Sigmoid colon (tissue), 7 donors: ENCODE data around the gene TCIRG1. TPM values are rescaled to one million over a fixed set of nuclear protein-coding genes. Genes with fewer than 3 reads are reported as not detected.
"Not testable (repeated sequence)": the region's sequence is repeated elsewhere in the genome, so short reads cannot be mapped to it uniquely, and the experiment has no call there.

Experiments used
- DNase-seq: peaks from one replicate; pipeline ENCODE4 v3.0.0-alpha.2; 2019
- H3K27ac ChIP-seq, 4 donors: fragments of 200-600 bp; sonication (generic); one replicate each; pipeline ENCODE4 v1.5.1; 2016 to 2019; ENCODE audit warnings: mild to moderate bottlenecking in 1 of 4
- H3K27me3 ChIP-seq, 3 donors: fragments of 200-600 bp; sonication (generic); one replicate each; pipeline ENCODE4 v1.5.1; 2019; ENCODE audit warnings: mild to moderate bottlenecking in 1 of 3
- H3K36me3 ChIP-seq, 4 donors: fragments of 200-600 bp; sonication (generic); one replicate each; pipeline ENCODE4 v1.5.1; 2016 to 2019
- H3K4me1 ChIP-seq, 4 donors: fragments of 200-600 bp; sonication (generic); one replicate each; pipeline ENCODE4 v1.5.1; 2017 to 2019
- H3K4me3 ChIP-seq, 4 donors: fragments of 200-600 bp; sonication (generic); one replicate each; pipeline ENCODE4 v1.5.1; 2017 to 2019; ENCODE audit warnings: mild to moderate bottlenecking in 2 of 4, moderate library complexity in 1 of 4
- H3K9me3 ChIP-seq, 4 donors: fragments of 200-600 bp in 3 of 4; sonication (generic) in 3 of 4; one replicate each; pipeline versions ENCODE4 v1.5.1 to v1.6.1; 2013 to 2019
- EP300 ChIP-seq, 4 donors: sonication (generic); formaldehyde crosslinking; IDR thresholded peaks; one replicate each; pipeline ENCODE4 v1.6.1; 2017; ENCODE audit warnings: antibody characterized with exemption in 4 of 4
- POLR2A ChIP-seq, 2 donors: fragments of 450-650 bp; IDR thresholded peaks; one replicate each; pipeline ENCODE4 v1.6.1; 2016; ENCODE audit warnings: antibody characterized with exemption in 2 of 2, mild to moderate bottlenecking in 2 of 2, moderate library complexity in 2 of 2
- POLR2AphosphoS5 ChIP-seq, 4 donors: sonication (generic); formaldehyde crosslinking; IDR thresholded peaks; one replicate each; pipeline ENCODE4 v1.6.1; 2017; ENCODE audit warnings: antibody characterized with exemption in 4 of 4
- WGBS, 2 donors: extraction: QIAGEN DNeasy Blood & Tissue Kit; methylation state at CpG; one replicate each; pipeline ENCODE4 v1.1.7; 2013; 5-methylcytosine and 5-hydroxymethylcytosine counted together
- intact Hi-C: fragments of 100-400 bp; cut with DNase I; formaldehyde crosslinking; loops from one replicate; pipeline ENCODE4 v1.15.1; 2023
- polyA plus RNA-seq, 3 donors: library from polyadenylated mRNA; stranded (reverse); fragments of 200-250 nt; gene quantifications; one replicate each; pipeline ENCODE4 v1.2.3, GENCODE V29; 2013
- total RNA-seq, 4 donors: library from RNA; depleted of rRNA; stranded (reverse); fragments of >200 nt; gene quantifications; one replicate each; pipeline ENCODE4 v1.1.0, GENCODE V29; 2016
- TF ChIP-seq, protein P1 (sequence below), 4 experiments: fragments of 450-650 bp in 3 of 4; fragments of 200-600 bp in 1 of 4; IDR thresholded peaks; one replicate each; pipeline ENCODE4 v1.5.1; 2016 to 2019; ENCODE audit warnings: antibody characterized with exemption in 4 of 4, mild to moderate bottlenecking in 3 of 4, moderate library complexity in 2 of 4
- donor health status: healthy with polysubstance abuse.
- donor health status: Bipolar disorder and iron deficiency.
- donor health status: healthy.

The TCIRG1 gene
- total and polyA plus RNA-seq, 7 donors, result 15.0 to 276 (median 73.9) TPM

GRCh38 chr11:68090287-68090686 is 51.5 kb downstream of the TCIRG1 start:
- Histone ChIP-seq H3K4me3 (no peak overlapping the region), H3K27me3 (no peaks in the 10 kb centered on the region), H3K9me3 (no peaks in the 10 kb centered on the region), H3K36me3 (peaks cover 0 to 3% (median 0%) of the 10 kb centered on the region in 4 donors), H3K4me1 (no peaks in the 10 kb centered on the region), H3K27ac (no peak overlapping the region)
- TF ChIP-seq POLR2AphosphoS5 (IDR thresholded peaks at IDR 0.05), result no peak
- TF ChIP-seq, protein P1, sequence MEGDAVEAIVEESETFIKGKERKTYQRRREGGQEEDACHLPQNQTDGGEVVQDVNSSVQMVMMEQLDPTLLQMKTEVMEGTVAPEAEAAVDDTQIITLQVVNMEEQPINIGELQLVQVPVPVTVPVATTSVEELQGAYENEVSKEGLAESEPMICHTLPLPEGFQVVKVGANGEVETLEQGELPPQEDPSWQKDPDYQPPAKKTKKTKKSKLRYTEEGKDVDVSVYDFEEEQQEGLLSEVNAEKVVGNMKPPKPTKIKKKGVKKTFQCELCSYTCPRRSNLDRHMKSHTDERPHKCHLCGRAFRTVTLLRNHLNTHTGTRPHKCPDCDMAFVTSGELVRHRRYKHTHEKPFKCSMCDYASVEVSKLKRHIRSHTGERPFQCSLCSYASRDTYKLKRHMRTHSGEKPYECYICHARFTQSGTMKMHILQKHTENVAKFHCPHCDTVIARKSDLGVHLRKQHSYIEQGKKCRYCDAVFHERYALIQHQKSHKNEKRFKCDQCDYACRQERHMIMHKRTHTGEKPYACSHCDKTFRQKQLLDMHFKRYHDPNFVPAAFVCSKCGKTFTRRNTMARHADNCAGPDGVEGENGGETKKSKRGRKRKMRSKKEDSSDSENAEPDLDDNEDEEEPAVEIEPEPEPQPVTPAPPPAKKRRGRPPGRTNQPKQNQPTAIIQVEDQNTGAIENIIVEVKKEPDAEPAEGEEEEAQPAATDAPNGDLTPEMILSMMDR (IDR thresholded peaks at IDR 0.05), result no peak
- no peak for TF ChIP-seq POLR2A (IDR thresholded peaks at IDR 0.05)
- no peak for TF ChIP-seq EP300 (IDR thresholded peaks at IDR 0.05)
- WGBS, 2 donors, result 12 to 45% methylated on average over 1 of the region's 1 CpG
- no peak for DNase-seq
- intact Hi-C loops, result no loop called here

DNA sequence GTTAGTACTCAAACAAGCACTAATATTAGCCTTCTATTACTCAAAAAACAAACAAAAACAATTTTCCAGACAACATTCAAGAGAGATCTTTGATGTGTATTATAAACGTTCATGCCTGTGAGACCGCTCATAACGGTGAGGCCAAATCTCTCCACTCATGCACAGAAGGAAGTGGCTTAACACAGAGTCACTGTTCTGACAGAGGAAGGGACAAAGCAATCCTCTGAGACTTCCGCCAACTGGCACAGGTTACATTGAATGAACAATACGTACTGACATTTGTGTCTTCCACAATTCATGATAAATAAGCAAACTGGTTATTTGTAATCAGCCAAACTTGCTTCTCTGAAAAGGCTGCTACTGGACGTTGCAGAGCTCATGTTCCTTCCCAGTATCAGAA is 51.9 kb downstream of the TCIRG1 start:
- Histone ChIP-seq H3K4me1 (no peaks in the 10 kb centered on the region), H3K36me3 (peaks cover 0 to 3% (median 0%) of the 10 kb centered on the region in 4 donors), H3K9me3 (no peaks in the 10 kb centered on the region), H3K4me3 (no peak overlapping the region), H3K27me3 (no peaks in the 10 kb centered on the region), H3K27ac (no peak overlapping the region)
- no peak for DNase-seq
- TF ChIP-seq POLR2A (IDR thresholded peaks at IDR 0.05) (no peak), POLR2AphosphoS5 (IDR thresholded peaks at IDR 0.05) (no peak), EP300 (IDR thresholded peaks at IDR 0.05) (no peak)
- TF ChIP-seq, protein P1 (IDR thresholded peaks at IDR 0.05), result no peak
- intact Hi-C loops, result no loop called here
- 10 to 20% methylated on average over 6 of the region's 6 CpGs for WGBS, 2 donors

DNA sequence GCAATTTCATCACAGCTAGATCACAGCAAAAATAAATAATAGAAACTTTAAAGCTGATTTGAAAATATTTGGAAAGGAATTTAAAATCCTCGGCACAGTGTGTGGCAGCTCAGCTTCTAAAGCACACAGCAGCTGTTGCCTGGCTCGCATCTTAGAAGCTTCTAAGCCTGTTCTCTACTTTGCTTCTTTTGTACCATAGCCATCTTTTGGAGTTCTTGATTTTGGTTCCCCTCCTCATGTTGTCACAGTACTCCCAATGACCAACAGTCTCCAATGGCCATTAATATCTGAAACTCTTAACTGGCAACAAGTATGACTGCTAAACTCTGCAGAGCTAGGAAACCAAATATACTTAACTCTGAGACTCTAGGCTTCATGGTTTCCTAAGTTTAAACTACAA is 53.6 kb downstream of the TCIRG1 start:
- TF ChIP-seq POLR2AphosphoS5 (IDR thresholded peaks at IDR 0.05) (no peak), POLR2A (IDR thresholded peaks at IDR 0.05) (no peak), EP300 (IDR thresholded peaks at IDR 0.05) (no peak)
- TF ChIP-seq, protein P1 (IDR thresholded peaks at IDR 0.05), result no peak
- 87 to 89% methylated on average over 2 of the region's 2 CpGs for WGBS, 2 donors
- intact Hi-C loops, result no loop called here
- no peak for DNase-seq
- H3K4me3 ChIP-seq, result no peak overlapping the region
- H3K27ac ChIP-seq, result no peak overlapping the region
- H3K27me3 ChIP-seq, result no peaks in the 10 kb centered on the region
- no peaks in the 10 kb centered on the region for H3K9me3 ChIP-seq
- no peaks in the 10 kb centered on the region for H3K4me1 ChIP-seq
- peaks cover 0 to 3% (median 0%) of the 10 kb centered on the region in 4 donors for H3K36me3 ChIP-seq

DNA sequence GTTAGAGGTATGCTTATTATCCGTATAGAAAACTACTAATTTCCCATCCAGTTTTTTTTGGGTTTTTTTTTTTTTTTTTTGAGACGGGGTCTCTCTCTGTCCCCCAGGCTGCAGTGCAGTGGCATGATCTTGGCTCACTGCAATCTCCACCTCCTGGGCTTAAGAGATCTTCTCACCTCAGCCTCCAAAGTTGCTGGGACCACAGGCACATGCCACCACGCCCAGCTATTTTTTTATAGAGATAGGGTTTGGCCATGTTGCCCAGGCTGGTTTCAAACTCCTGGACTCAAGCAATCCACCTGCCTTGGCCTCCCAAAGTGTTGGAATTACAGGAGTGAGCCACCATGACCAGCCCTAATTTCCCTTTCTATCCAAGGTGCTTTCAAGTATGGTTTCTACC is 54.1 kb downstream of the TCIRG1 start:
- H3K4me3 ChIP-seq, H3K36me3 ChIP-seq, H3K27me3 ChIP-seq, H3K27ac ChIP-seq, intact Hi-C loops, DNase-seq, H3K4me1 ChIP-seq, H3K9me3 ChIP-seq: not testable (repeated sequence)
- WGBS, 2 donors, result 89 to 95% methylated on average over 3 of the region's 3 CpGs

DNA sequence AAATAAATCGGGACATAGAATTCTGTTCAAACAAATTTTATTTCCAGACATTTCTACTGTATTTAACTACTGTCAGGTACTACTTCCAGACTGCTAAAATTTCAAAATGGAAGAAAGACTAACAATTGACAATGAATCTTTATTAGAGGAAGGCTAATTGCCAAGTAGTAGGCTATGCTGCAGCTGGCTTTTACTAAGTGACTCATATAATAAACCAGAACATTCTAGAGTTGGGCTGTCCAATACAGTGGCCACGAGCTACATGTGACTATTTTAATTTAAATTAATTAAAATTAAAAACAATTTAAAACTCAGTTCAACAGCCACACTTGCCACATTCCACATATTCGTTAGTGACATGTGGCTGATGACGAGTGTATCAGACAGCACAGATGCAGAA is 54.7 kb downstream of the TCIRG1 start:
- intact Hi-C loops, result no loop called here
- no peak for DNase-seq
- WGBS, 2 donors, result 91 to 94% methylated on average over 4 of the region's 4 CpGs
- Histone ChIP-seq H3K4me1 (no peaks in the 10 kb centered on the region), H3K9me3 (no peaks in the 10 kb centered on the region), H3K36me3 (peaks cover 0 to 3% (median 0%) of the 10 kb centered on the region in 4 donors), H3K4me3 (no peak overlapping the region), H3K27ac (no peak overlapping the region), H3K27me3 (no peaks in the 10 kb centered on the region)
- no peak for TF ChIP-seq POLR2AphosphoS5 (IDR thresholded peaks at IDR 0.05)
- TF ChIP-seq, protein P1 (IDR thresholded peaks at IDR 0.05), result no peak
- no peak for TF ChIP-seq POLR2A (IDR thresholded peaks at IDR 0.05)
- no peak for TF ChIP-seq EP300 (IDR thresholded peaks at IDR 0.05)
